ENCODE results near the gene PRKACB.

PRKACB gene

DNA sequence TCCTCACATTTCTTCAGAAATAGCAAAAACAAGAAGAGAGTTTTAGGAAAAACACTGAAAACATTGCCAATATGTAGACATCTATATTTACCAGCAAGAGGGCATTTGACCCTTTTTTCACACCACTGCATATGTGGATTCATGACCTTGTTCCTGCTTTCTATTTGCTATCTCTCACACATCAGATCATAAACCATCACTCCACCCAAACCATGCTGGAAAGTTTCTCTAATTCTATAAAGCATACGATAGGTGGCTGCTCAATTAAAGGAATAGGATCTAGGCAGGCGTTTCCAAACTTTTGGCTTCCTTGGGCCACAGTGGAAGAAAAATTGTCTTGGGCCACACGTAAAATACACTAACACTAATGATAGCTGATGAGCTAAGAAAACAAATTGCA, 121.8 kb downstream of the PRKACB start:
- Histone ChIP-seq H3K9me2 (replicated peaks; ENCODE audit: insufficient read depth, low read length) (no peaks in the 10 kb centered on the region), H4K20me1 (ENCODE audit: insufficient read depth, low read length) (no peaks in the 10 kb centered on the region), H3K36me3 (replicated peaks; ENCODE audit: insufficient read depth, low read length) (no peaks in the 10 kb centered on the region), H3K9ac (ENCODE audit: low read length) (no peak overlapping the region), H3K27me3 (replicated peaks; ENCODE audit: insufficient read depth, low read length) (no peaks in the 10 kb centered on the region), H3K9me3 (replicated peaks; ENCODE audit: insufficient read depth, low read length) (no peaks in the 10 kb centered on the region), H3K79me2 (ENCODE audit: low read length) (no peaks in the 10 kb centered on the region), H2AFZ (ENCODE audit: low read length) (no peak overlapping the region), H3K4me3 (ENCODE audit: low read length) (no peak overlapping the region), H3K4me2 (ENCODE audit: low read depth, low read length) (no peak overlapping the region), H3F3A (ENCODE audit: insufficient read depth, low read length) (no peaks in the 10 kb centered on the region), H3K4me1 (ENCODE audit: low read length) (no peaks in the 10 kb centered on the region), H3K27ac (ENCODE audit: low read length) (no peak overlapping the region)
- no peak for TF ChIP-seq CTCF (IDR thresholded peaks at IDR 0.05; ENCODE audit: low read length)
- DNase-seq = no peak

DNA sequence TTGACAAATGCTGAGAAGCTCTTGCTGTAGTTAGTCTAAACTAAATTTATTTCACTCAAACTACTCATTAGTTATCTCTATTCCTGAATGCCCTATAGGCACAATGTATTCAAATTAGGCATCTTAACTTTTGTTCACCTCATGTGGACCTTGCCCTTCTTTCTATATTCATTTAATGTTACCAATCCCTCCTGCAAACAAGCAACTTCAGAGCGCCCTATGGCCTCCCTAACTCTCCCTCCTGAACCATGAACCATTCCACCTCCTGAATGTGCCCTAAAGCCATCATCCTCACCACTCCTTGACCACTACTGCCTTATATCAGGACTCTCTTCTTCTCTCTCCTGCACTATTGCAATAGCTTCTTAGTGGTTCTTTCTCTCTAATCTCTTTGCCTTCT, 122.7 kb downstream of the PRKACB start:
- H3K4me2 ChIP-seq (ENCODE audit: low read depth, low read length) = no peak overlapping the region
- H4K20me1 ChIP-seq (ENCODE audit: insufficient read depth, low read length) = no peaks in the 10 kb centered on the region
- H3K36me3 ChIP-seq (replicated peaks; ENCODE audit: insufficient read depth, low read length) = no peaks in the 10 kb centered on the region
- H3F3A ChIP-seq (ENCODE audit: insufficient read depth, low read length) = no peaks in the 10 kb centered on the region
- no peaks in the 10 kb centered on the region for H3K79me2 ChIP-seq (ENCODE audit: low read length)
- no peak overlapping the region for H3K27ac ChIP-seq (ENCODE audit: low read length)
- no peak overlapping the region for H2AFZ ChIP-seq (ENCODE audit: low read length)
- no peaks in the 10 kb centered on the region for H3K9me2 ChIP-seq (replicated peaks; ENCODE audit: insufficient read depth, low read length)
- H3K27me3 ChIP-seq (replicated peaks; ENCODE audit: insufficient read depth, low read length) = no peaks in the 10 kb centered on the region
- no peaks in the 10 kb centered on the region for H3K4me1 ChIP-seq (ENCODE audit: low read length)
- no peak overlapping the region for H3K9ac ChIP-seq (ENCODE audit: low read length)
- H3K9me3 ChIP-seq (replicated peaks; ENCODE audit: insufficient read depth, low read length) = no peaks in the 10 kb centered on the region
- TF ChIP-seq EZH2 (optimal IDR thresholded peaks at IDR 0.05; ENCODE audit: low read depth, low read length) (no peak), EZH2phosphoT487 (IDR thresholded peaks at IDR 0.05; ENCODE audit: low read length) (no peak), CTCF (IDR thresholded peaks at IDR 0.05; ENCODE audit: low read length) (no peak)
- H3K4me3 ChIP-seq (ENCODE audit: low read length) = no peak overlapping the region
- DNase-seq = no peak

GRCh38 chr1:84267476-84267875, 123.4 kb downstream of the PRKACB start:
- H3K4me1 ChIP-seq (ENCODE audit: low read length) = no peaks in the 10 kb centered on the region
- H4K20me1 ChIP-seq (ENCODE audit: insufficient read depth, low read length) = no peaks in the 10 kb centered on the region
- no peak for DNase-seq
- H3K4me2 ChIP-seq (ENCODE audit: low read depth, low read length) = no peak overlapping the region
- no peak overlapping the region for H3K4me3 ChIP-seq (ENCODE audit: low read length)
- no peak for TF ChIP-seq CTCF (IDR thresholded peaks at IDR 0.05; ENCODE audit: low read length)
- TF ChIP-seq EZH2 (optimal IDR thresholded peaks at IDR 0.05; ENCODE audit: low read depth, low read length) = no peak
- TF ChIP-seq EZH2phosphoT487 (IDR thresholded peaks at IDR 0.05; ENCODE audit: low read length) = no peak
- H3K9me3 ChIP-seq (replicated peaks; ENCODE audit: insufficient read depth, low read length) = no peaks in the 10 kb centered on the region
- no peak overlapping the region for H2AFZ ChIP-seq (ENCODE audit: low read length)
- H3K79me2 ChIP-seq (ENCODE audit: low read length) = no peaks in the 10 kb centered on the region
- H3F3A ChIP-seq (ENCODE audit: insufficient read depth, low read length) = no peaks in the 10 kb centered on the region
- H3K36me3 ChIP-seq (replicated peaks; ENCODE audit: insufficient read depth, low read length) = no peaks in the 10 kb centered on the region
- H3K9me2 ChIP-seq (replicated peaks; ENCODE audit: insufficient read depth, low read length) = no peaks in the 10 kb centered on the region
- H3K27me3 ChIP-seq (replicated peaks; ENCODE audit: insufficient read depth, low read length) = no peaks in the 10 kb centered on the region
- H3K27ac ChIP-seq (ENCODE audit: low read length) = no peak overlapping the region
- no peak overlapping the region for H3K9ac ChIP-seq (ENCODE audit: low read length)

GRCh38 chr1:84268346-84268745, 124.3 kb downstream of the PRKACB start:
- H4K20me1 ChIP-seq (ENCODE audit: insufficient read depth, low read length) = no peaks in the 10 kb centered on the region
- H3K9ac ChIP-seq (ENCODE audit: low read length) = no peak overlapping the region
- no peaks in the 10 kb centered on the region for H3K9me3 ChIP-seq (replicated peaks; ENCODE audit: insufficient read depth, low read length)
- H3K4me1 ChIP-seq (ENCODE audit: low read length) = no peaks in the 10 kb centered on the region
- no peak overlapping the region for H3K4me3 ChIP-seq (ENCODE audit: low read length)
- no peak overlapping the region for H2AFZ ChIP-seq (ENCODE audit: low read length)
- no peak for DNase-seq
- H3K9me2 ChIP-seq (replicated peaks; ENCODE audit: insufficient read depth, low read length) = no peaks in the 10 kb centered on the region
- no peaks in the 10 kb centered on the region for H3F3A ChIP-seq (ENCODE audit: insufficient read depth, low read length)
- no peaks in the 10 kb centered on the region for H3K36me3 ChIP-seq (replicated peaks; ENCODE audit: insufficient read depth, low read length)
- H3K27me3 ChIP-seq (replicated peaks; ENCODE audit: insufficient read depth, low read length) = no peaks in the 10 kb centered on the region
- no peaks in the 10 kb centered on the region for H3K79me2 ChIP-seq (ENCODE audit: low read length)
- H3K4me2 ChIP-seq (ENCODE audit: low read depth, low read length) = no peak overlapping the region
- no peak for TF ChIP-seq EZH2 (optimal IDR thresholded peaks at IDR 0.05; ENCODE audit: low read depth, low read length)
- no peak for TF ChIP-seq CTCF (IDR thresholded peaks at IDR 0.05; ENCODE audit: low read length)
- no peak for TF ChIP-seq EZH2phosphoT487 (IDR thresholded peaks at IDR 0.05; ENCODE audit: low read length)
- H3K27ac ChIP-seq (ENCODE audit: low read length) = no peak overlapping the region
